NCI-H146 treated with DMSO at 0.1 percent for 48 hours (cell line): ENCODE results near the gene FNDC5.
"Not testable (repeated sequence)": the region's sequence is repeated elsewhere in the genome, so short reads cannot be mapped to it uniquely, and the experiment has no call there.

Experiments
- DNase-seq: peaks from one replicate; lab custom pipeline; 2025; ENCODE audit not compliant: unreplicated experiment; lab: John Stamatoyannopoulos, UW

The FNDC5 gene

GRCh38 chr1:32870615-32871363 lies at the start of gene FNDC5:
Gene FNDC5 (minus strand): TSS chr1:32870912.
- no peak for DNase-seq

- DNase-seq, result no peak
Observed at GRCh38 chr1:32919811-32920733, 49.4 kb upstream of the FNDC5 start.

GRCh38 chr1:32918179-32918578 lies 47.5 kb upstream of the FNDC5 start:
- DNase-seq, result no peak

- no peak for DNase-seq
Observed at GRCh38 chr1:32917521-32917920, 46.8 kb upstream of the FNDC5 start.

GRCh38 chr1:32915766-32916706 lies 45.3 kb upstream of the FNDC5 start:
- DNase-seq, result no peak

GRCh38 chr1:32910319-32910718 lies 39.6 kb upstream of the FNDC5 start:
- DNase-seq, result no peak

- DNase-seq, result no peak
Observed at GRCh38 chr1:32907435-32907834, 36.7 kb upstream of the FNDC5 start.

GRCh38 chr1:32906654-32907053 lies 35.9 kb upstream of the FNDC5 start:
- no peak for DNase-seq

- DNase-seq, result not testable (repeated sequence)
Observed at GRCh38 chr1:32905588-32905987, 34.9 kb upstream of the FNDC5 start.

- DNase-seq, result no peak
Observed at GRCh38 chr1:32904797-32905196, 34.1 kb upstream of the FNDC5 start.

GRCh38 chr1:32903991-32904785 lies 33.5 kb upstream of the FNDC5 start:
- DNase-seq, result no peak

- no peak for DNase-seq
Observed at GRCh38 chr1:32902535-32902920, 31.8 kb upstream of the FNDC5 start.

- no peak for DNase-seq
Observed at GRCh38 chr1:32901823-32902534, 31.3 kb upstream of the FNDC5 start.

- no peak for DNase-seq
Observed at GRCh38 chr1:32900956-32901822, 30.5 kb upstream of the FNDC5 start, which contains the start of gene TMEM54. Gene TMEM54 (minus strand): TSS chr1:32901389. CDS start chr1:32901238, 151 bp downstream.

GRCh38 chr1:32900371-32900955 lies 29.8 kb upstream of the FNDC5 start:
- DNase-seq, result no peak

GRCh38 chr1:32899586-32900296 lies 29.0 kb upstream of the FNDC5 start:
- DNase-seq, result no peak

GRCh38 chr1:32898958-32899357 lies 28.2 kb upstream of the FNDC5 start:
- DNase-seq, result no peak

- no peak for DNase-seq
Observed at GRCh38 chr1:32898056-32898455, 27.3 kb upstream of the FNDC5 start.
